Gastrocnemius medialis (tissue), 4 donors: ENCODE measurements around the gene OMA1.

Source experiments
- CTCF ChIP-seq, 5 experiments: fragments of 450-650 bp in 3 of 5; fragments of 200-600 bp in 2 of 5; sonication (generic) in 2 of 5; IDR thresholded peaks in 4 of 5; conservative IDR thresholded peaks in 1 of 5; 1 replicate in 4 of 5; 2 replicates in 1 of 5; pipeline ENCODE4 v1.5.1; 2016 to 2019; ENCODE audit warnings: antibody characterized with exemption in 5 of 5, mild to moderate bottlenecking in 3 of 5, moderate library complexity in 3 of 5
- POLR2A ChIP-seq, 2 donors: fragments of 450-650 bp; IDR thresholded peaks; one replicate each; pipeline ENCODE4 v1.6.1; 2017; ENCODE audit warnings: antibody characterized with exemption in 2 of 2, mild to moderate bottlenecking in 2 of 2, moderate library complexity in 2 of 2

DNA sequence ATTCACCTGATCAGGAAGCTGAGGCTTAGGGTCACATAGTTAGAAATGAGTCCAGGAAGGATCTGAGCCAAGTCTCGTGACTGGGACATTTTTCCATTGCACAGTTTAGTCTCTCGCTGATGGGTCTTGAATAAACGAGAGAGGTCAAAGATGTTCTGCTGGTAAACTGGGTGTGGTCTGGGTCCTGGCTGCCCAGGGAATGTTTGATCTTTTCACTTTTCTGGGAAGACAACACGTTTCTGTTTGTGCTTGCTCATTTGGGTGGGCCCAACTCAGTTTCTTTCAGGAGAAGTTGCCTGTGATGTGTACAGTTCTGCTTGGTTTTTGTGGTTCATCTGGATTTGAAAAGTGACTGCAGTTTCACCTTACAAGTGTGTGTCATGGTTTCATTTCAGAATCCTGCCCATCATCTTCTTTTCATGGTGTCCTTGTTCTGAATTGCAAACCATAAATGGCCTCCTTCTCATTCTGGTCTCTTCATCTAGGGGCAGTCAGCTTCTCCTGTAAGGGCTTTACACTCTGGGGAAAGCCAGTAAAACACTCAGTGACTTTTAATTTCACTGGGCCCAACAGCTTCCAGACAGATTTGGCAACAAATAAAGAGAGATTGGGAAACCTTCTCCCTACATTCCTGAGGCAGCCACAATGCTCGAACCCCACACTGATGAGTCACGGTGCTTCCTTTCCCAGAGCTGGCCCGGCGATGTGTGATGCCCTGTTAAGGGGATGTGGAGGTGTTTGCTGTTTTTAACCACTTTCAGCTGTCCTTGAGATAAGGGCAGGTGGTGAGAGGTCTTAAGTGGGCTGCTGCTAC, 37.8 kb upstream of the OMA1 start:
- TF ChIP-seq CTCF (IDR thresholded peaks at IDR 0.05 in 4 of 5, conservative IDR thresholded peaks at IDR 0.05 in 1 of 5) (no peak), POLR2A (IDR thresholded peaks at IDR 0.05) (no peak)
